GM19468 (cell line): ENCODE measurements around the gene ARHGAP22.
"Not testable (repeated sequence)": the region's sequence is repeated elsewhere in the genome, so short reads cannot be mapped to it uniquely, and the experiment has no call there.

Experiments used
- ATAC-seq: cut with Tn5 transposase; IDR thresholded peaks from one replicate; pipeline ENCODE4 v1.9.1; 2021; ENCODE audit warnings: mild to moderate bottlenecking, moderate library complexity, moderate number of reproducible peaks; ENCODE audit not compliant: unreplicated experiment; ENCODE audit errors: extremely low read depth

Gene ARHGAP22, protein sequence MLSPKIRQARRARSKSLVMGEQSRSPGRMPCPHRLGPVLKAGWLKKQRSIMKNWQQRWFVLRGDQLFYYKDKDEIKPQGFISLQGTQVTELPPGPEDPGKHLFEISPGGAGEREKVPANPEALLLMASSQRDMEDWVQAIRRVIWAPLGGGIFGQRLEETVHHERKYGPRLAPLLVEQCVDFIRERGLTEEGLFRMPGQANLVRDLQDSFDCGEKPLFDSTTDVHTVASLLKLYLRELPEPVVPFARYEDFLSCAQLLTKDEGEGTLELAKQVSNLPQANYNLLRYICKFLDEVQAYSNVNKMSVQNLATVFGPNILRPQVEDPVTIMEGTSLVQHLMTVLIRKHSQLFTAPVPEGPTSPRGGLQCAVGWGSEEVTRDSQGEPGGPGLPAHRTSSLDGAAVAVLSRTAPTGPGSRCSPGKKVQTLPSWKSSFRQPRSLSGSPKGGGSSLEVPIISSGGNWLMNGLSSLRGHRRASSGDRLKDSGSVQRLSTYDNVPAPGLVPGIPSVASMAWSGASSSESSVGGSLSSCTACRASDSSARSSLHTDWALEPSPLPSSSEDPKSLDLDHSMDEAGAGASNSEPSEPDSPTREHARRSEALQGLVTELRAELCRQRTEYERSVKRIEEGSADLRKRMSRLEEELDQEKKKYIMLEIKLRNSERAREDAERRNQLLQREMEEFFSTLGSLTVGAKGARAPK

DNA sequence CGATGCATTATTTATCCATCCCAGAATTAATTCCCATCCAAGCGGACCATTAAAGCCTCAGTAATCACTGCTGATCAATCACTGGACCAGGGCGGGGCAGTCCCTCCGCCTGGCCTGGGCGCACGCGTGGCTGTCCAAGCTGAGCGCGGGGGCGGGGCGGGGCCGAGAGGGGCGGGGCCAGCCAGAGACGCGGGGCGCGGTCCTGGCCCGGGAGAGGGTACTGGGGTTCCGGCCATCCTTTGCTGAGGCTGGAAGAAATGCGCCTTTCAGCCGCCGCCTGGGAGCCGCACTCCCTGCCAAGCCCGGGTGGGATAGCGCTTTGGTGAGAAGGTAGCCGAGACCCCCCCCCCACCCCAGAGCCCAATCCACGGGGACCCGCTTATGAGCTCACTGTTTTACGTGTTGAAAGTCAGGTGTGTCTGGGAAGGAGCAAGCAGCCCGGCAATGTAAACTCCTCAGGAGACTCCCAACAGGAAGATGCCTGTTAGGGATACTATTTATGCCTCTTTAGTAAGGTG, at the start of gene ARHGAP22:
ARHGAP22 (minus strand) TSS at position 83 of the 518 bp plus-strand sequence. CDS start 277 bp downstream, outside the sequence.
- ATAC-seq: no peak

DNA sequence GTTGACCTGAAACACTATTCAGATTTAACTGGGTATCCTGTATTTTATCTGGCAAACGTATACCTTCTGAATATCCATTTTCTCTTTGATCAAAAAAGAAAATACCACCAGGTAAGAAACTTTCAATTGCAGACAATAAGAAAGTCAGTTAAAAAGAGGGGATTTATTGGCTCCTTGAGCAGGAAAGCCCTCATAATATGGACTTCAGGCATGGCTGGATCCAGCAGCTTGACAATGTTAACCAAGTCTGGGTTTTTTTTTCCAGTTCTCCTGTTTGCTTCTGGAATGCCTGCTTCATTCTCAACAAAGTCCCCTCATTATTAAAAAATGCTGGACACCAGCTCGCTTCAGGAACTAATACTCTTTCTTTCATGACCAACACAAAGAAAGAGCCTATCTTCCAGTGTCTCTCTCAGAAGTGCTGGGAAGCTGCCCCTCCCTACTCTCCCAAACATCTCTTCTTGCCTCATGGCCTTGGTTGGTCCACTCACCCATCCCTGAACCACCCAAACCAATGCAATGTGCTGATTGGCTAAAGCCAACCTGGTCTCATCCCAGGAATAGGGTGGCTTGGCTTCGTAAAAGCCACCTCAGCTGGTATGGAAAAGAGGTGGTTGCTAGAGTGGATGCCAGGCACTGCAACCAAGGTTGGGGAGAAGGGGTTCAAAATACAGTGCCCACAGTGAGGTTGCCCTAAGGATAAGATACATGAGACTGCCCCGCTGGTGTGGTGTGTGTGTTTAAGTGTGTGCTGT, 49.2 kb upstream of the ARHGAP22 start:
- no peak for ATAC-seq

DNA sequence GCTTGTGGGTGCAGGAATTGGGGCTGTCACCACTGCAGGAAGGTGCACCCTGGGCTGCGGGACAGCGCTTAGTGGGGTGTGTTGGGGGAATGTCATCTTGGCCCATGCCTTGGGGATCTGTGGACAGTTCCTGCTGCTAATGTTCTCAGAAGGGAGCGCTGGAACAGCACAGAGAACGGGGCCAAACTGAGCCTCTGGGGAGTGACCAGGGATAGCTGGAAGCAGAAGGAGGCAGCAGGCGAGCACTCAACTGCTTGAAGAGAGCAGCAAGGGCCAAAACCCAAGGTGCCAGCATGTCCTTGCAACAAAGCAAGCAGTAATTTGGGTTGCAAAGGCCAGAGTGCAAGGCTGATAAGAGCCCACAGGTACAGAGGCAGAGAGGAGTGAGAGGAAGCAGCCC, 48.5 kb upstream of the ARHGAP22 start:
- ATAC-seq: no peak

DNA sequence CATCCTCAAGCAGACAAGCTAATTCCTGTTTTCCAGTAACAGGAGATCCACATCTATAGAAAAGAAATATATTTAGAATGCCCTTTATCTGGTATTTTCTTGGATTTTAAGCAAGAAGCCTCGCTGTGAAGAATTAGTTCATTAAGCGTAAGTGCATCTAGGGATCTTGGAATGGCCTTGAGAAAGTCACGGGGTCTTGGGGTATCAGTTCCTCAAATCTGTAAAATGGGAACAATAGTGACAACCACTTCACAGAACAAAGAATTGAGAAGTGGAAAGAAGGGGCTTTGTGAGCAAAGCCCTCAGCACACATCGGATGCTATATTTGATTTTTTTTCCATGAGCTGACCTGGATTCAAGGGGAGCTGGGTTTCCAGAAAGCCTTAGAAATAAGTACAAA, 47.5 kb upstream of the ARHGAP22 start:
- ATAC-seq: no peak

DNA sequence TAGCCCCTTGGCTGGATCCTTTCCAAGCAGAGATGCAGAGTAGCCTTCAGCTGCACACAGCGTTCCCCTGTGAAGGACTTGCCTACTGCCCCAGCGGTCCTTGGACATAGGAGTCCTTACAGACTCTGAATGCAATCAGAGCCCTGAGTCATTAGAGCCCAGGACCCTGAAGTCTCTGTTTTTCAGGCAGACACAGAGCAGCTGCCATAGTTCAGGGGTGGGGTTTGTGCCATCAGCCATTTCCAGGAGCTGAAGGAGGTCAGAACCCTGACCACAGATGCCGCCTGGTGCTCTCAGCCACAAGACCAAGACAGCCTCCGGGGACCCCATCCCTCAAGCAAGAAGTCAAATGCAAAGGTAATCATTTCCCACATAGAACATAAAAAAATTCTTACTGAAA, 47.0 kb upstream of the ARHGAP22 start:
- ATAC-seq: no peak

DNA sequence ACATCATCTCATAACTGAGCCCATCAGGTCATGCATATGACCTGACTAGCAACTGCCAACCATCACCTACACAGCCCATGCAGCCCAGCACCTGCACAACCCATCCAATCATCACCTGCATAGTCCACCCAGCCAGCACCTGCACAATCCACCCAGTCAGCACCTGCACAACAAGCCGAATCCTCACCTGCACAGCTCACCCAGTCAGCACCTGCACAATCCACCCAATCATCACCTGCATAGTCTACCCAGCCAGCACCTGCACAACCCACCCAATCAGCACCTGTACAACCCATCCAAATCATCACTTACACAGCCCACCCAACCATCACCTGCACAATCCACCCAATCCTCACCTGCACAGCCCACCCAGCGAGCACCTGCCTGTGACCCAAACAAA, 46.4 kb upstream of the ARHGAP22 start:
- ATAC-seq: no peak

DNA sequence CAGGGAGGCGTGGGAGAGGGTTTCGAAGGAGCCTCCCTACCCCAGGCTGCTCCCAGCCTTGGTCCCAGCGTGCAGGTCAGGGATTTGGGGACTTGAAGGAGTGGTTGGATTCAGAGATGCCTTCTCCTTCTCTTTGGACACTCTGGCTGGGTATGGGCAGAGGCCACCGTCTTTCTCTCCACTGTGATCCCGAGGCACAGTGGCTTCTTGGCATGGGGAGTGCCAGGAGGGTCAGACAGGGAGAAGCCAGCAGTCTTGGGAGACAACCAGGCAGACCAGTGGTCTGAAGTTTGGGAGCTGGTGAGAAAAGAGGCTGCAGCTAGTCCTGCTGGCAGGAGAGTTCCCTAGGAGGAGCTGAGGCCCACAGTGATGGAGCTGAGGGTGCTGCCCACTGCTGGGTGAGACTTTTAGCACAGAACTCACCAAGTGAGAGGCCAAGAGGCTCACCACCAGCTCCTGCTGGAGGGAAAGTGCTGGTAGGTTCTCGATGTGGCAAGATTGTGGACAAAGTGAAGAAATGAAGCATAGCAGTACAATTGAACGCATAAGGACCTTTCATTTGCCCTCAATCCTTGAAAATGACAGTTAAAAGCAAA, 44.6 kb upstream of the ARHGAP22 start:
- no peak for ATAC-seq

DNA sequence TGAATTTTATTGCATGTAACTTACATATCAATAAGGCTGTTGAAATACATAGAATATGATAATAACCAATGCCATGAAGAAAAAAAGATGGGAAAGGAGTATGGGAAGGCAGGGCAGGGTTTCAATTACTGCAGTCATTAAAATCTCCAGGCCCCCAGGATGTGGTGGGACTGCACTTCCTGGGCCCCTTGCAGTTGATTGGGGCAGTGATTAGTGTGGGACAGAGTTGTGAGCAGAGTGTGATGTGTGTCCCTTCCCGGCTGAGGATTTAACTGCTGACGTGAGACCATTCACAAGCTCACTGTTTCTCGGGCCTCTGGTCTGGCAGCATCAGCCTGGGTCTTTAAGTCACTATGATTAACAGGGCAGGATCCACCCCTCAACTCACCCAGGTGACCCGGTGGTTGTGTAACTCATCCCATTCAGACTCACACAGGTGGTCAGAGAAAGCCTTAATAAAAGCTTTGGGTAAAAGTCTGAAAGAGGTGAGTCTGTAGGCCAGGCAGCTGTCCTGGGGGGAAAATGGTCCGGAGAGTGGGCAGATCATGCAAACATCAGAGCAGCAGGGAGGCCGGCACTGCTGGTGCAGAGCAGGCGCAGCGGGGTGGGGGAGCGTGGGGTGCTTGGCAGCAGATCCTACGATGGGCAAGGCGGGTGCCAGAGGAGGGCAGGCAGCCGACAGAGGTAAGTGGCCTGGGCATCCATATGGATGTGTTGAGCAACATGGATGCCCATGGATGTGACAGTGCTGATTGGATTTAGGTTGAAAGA, 43.5 kb upstream of the ARHGAP22 start:
- ATAC-seq: no peak

DNA sequence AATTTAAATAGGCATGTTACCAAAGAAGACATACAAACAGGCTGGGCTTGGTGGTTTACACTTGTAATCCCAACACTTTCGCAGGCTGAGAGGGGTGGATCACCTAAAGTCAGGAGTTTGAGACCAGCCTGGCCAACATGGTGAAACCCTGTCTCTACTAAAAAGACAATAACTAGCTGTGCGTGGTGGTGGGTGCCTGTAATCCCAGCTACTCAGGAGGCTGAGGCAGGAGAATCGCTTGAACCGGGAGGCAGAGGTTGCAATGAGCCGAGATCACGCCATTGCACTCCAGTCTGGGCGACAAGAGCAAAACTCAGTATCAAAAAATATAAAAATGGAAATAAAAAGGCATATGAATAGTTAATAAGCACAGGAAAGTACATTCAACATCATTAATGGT, 42.2 kb upstream of the ARHGAP22 start:
- ATAC-seq: not testable (repeated sequence)

DNA sequence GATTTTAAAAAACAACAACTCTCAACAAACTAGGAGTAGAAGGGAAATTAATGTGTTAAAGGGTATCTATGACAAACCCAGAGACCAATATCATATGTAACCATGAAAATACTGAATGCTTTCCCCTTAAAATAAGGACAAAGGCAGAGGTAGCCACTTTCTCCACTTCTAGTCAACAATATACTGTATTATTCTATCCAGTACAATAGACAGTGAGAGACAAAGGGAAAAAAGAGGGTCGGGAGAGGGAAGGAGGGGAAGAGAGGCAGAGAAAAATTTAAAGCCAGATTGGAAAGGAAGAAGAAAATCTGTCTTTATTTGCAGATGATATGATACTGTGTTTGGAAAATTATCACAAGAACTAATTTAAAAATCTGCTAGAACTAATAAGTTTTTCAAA, 40.7 kb upstream of the ARHGAP22 start:
- ATAC-seq: no peak

DNA sequence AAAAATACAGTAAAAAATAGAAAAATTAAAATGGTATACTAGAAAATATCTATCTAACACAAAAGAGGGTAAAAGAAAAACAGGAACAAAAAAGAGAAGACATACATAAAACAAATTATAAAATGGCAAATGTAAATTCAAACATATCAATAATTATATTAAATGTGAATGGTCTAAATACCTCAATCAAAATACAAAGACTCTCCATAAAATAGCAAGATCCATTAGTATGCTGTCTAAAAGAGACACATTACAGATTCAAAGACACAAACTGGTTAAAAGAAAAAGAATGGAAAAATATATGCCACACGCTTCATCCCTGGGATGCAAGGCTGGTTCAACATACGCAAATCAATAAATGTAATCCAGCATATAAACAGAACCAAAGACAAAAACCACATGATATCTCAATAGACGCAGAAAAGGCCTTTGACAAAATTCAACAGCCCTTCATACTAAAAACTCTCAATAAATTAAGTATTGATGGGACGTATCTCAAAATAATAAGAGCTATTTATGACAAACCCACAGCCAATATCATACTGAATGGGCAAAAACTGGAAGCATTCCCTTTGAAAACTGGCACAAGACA, 36.3 kb upstream of the ARHGAP22 start:
- ATAC-seq: not testable (repeated sequence)

DNA sequence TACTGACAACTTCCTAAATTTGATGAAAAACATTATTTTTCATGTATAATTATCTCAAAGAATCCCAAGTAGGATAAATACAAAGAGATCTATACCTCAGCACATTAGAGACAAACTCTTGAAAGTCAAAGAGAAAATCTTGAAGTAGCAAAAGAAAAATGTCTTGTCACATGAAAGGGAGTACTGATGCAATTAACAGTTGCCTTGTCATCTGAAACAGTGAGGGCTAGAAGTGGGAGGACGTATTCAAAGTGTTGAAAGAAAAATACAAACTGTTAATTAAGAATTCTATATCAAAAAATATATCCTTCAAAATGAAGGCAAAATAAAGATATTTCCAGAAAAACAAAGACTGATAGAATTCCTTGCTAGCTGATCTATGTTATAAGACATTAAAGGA, 35.5 kb upstream of the ARHGAP22 start:
- no peak for ATAC-seq

DNA sequence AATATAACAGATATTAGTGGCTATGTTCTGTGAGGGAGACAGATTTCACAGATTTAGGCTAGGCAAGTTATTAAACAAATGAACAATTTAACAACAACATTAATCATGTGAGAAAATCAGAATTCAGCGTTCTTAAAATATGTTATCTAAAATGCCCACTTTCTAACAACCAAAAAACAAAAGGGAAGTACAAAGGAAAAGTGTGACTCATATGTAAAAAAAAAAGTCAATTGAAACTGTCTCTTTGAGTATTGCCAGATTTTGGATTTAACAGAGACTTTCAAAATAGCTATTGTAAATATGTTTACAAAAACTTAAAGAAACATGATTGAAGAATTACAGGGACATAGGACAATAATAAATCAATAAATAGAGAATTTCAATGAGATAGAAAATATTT, 34.8 kb upstream of the ARHGAP22 start:
- ATAC-seq: no peak

DNA sequence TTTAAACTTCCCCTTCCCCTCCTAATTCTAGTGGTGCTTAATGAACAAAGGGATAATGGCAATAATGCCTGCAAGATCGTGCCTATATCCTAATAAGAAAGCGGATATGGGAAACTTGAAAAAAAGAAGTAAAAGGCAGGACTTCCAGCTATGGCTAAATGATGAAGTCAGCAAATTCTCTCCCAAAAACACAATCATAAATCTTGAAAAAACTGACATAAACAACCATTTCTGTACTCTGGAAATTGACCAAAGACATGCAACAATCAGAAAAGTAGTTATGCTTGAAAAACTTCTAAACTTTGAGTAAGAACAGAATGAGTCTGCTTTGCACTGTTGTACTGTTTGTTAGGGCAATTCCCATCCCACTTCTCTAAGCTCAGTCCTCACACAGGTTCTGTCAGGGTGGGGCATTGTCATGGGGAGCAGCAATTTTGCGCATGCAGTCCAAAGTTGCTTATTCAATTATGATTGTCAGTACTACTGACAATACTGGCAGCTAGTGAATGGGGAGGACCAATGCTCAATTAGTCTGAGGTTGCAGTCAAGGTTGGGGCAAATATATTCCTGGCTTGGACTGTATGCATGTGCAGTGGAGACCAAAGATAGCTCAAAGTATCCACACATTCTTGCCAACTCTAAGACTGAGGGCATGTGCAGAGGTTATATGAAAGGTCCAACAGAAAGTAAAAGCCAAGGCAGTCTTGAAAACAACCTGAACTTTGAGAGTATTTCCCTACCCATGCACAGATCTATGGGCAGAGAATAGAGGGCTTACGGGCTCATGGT, 34.1 kb upstream of the ARHGAP22 start:
- ATAC-seq: no peak

DNA sequence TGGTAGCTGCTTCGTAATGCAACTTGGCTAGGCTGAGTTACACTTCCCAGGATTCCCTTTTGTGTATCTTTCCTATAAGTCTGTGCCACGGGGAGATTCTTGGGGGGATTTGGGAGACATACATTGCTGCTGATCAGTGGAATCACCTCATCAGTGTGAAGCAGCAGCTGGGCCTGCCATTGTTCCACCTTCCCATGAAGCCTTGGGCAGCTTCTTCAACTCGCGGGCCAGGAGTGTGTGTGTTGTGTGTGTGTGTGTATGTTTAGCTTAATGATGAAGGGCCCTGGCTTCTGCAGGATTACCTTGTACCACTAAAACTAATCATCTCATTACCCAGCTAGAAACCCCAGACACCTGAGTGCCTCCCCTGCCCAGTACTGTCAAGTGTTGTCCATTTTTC, 33.3 kb upstream of the ARHGAP22 start:
- ATAC-seq: no peak

DNA sequence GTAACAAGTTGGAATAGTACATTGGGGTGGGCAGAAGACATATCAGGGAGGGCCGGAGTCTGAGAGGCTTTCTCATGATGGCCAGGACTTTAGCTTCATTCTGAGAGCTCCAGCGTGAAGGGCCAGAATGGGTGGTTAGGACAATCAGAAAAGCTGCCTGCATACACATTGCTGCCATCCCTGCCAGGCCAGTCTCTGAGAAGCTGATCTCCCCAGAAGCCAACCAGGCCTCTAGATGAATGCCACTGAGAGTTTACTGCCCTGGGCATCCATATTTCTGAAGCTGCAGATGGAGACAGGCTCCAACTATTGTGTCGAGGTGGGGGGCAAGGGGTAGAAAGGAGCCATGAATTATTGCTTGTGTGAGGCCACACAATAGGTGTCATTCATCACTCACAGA, 32.0 kb upstream of the ARHGAP22 start:
- no peak for ATAC-seq

DNA sequence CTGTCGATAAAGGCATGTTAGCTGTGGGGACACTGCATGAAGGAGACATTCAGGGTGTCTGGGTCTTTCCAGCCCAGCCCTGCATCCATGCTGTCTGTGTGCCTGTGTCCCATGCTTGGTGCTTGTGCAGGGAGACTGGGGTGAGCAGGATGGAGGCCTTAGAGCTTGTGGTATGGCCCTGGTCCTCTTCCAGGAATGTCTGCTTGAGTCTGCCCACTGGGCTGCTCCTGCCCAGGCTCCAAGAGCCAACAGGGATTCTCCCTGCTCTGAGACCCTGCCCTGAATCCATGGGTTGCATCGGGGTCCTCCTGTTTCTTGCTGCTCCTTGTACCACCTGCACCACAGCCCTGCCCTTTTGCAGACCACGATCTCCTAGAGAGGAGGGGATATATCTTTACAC, 31.4 kb upstream of the ARHGAP22 start:
- ATAC-seq: no peak

DNA sequence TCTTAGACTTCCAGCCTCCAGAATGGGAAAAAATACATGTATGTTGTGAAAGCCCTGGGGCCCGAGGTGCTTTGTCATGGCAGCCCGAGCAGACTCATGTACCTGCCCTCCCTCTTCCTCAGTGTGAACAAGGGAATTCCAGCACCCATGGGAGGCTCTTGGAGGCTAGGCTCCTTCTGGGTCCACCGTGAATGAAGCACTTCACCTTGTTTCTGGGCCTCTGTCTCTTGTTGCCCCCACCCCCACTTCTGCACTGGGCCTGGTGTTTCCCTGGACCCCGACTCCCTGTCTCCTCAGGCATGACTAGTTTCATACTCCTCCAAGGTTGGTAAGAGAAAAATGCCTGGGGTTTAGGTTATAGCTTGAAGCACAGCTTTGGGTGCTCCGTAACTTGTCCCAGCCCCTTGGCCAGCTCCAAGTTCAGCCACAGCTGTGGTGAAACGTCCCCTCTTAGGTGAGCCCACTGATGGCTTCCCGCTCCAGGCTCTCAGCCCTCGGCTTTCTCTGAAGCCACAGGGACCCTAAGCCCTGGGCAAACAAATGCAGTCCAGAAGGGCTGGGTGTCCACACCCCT, 30.2 kb upstream of the ARHGAP22 start:
- ATAC-seq: no peak
